RWPE2 (cell line): ENCODE results near the gene NYAP2.

Source experiments
- ATAC-seq: fragments of 200-7000 bp; cut with Tn5 transposase; 3 replicates; pipeline ENCODE4 v1.9.1; 2021; ENCODE audit warnings: low read depth
- DNase-seq: peaks from one replicate; pipeline ENCODE4 v3.0.0-alpha.2; 2020; ENCODE audit warnings: low spot score
- H3K27ac ChIP-seq: fragments of 450-650 bp; 2 replicates; pipeline ENCODE4 v1.5.1; 2017; ENCODE audit warnings: mild to moderate bottlenecking; ENCODE audit not compliant: poor library complexity, severe bottlenecking
- H3K27me3 ChIP-seq: fragments of 250-450 bp; sonication (Bioruptor Pico); 2 replicates; pipeline ENCODE4 v1.5.1; 2021; ENCODE audit warnings: mild to moderate bottlenecking, moderate library complexity; ENCODE audit not compliant: insufficient read depth, poor library complexity, severe bottlenecking
- H3K36me3 ChIP-seq: fragments of 250-450 bp; sonication (Bioruptor Pico); 2 replicates; pipeline ENCODE4 v1.5.1; 2020; ENCODE audit warnings: low read depth, mild to moderate bottlenecking, moderate library complexity
- H3K4me1 ChIP-seq: fragments of 250-450 bp; sonication (Bioruptor Pico); 2 replicates; pipeline ENCODE4 v1.5.1; 2021; ENCODE audit warnings: mild to moderate bottlenecking, moderate library complexity; ENCODE audit not compliant: insufficient read depth, poor library complexity, severe bottlenecking
- H3K4me3 ChIP-seq: fragments of 250-450 bp; sonication (Bioruptor Pico); 2 replicates; pipeline ENCODE4 v1.5.1; 2021; ENCODE audit warnings: mild to moderate bottlenecking, moderate library complexity; ENCODE audit not compliant: severe bottlenecking
- H3K9me3 ChIP-seq: fragments of 250-450 bp; sonication (Bioruptor Pico); 2 replicates; pipeline ENCODE4 v1.5.1; 2021; ENCODE audit warnings: mild to moderate bottlenecking, moderate library complexity; ENCODE audit not compliant: severe bottlenecking
- CTCF ChIP-seq: fragments of 450-650 bp; IDR thresholded peaks from one replicate; pipeline ENCODE4 v1.5.1; 2017; ENCODE audit warnings: mild to moderate bottlenecking, moderate library complexity; ENCODE audit not compliant: poor library complexity, severe bottlenecking

Gene NYAP2

GRCh38 chr2:225422145-225422544 is 22.6 kb downstream of the NYAP2 start:
- Histone ChIP-seq H3K27ac (no peak overlapping the region), H3K36me3 (no peaks in the 10 kb centered on the region), H3K4me1 (no peaks in the 10 kb centered on the region), H3K4me3 (no peak overlapping the region), H3K27me3 (peaks cover 12% of the 10 kb centered on the region), H3K9me3 (no peaks in the 10 kb centered on the region)
- no peak for DNase-seq
- TF ChIP-seq CTCF, result no peak
- no peak for ATAC-seq

DNA sequence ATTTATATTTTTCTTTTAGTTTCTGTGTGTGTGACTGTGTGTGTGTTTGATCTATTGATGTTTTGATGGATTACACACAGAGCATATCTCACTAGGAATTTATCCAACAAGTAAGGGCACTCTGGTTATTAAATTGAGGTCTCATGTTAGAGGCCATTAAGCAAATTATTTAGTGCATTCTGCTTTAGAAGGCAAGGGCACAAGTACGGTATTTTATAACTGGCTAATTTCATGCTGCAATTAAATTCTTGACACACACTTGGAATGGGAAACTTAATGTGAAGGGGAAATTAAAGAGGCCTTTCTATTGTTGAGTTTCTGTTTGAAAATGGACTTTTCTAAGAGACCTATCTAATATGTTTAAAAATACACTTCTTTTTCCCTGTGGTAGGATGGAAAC is 25.8 kb downstream of the NYAP2 start:
- no peak for DNase-seq
- no peaks in the 10 kb centered on the region for H3K9me3 ChIP-seq
- no peak overlapping the region for H3K27ac ChIP-seq
- no peaks in the 10 kb centered on the region for H3K4me1 ChIP-seq
- H3K4me3 ChIP-seq, result no peak overlapping the region
- H3K27me3 ChIP-seq, result peaks cover 6% of the 10 kb centered on the region
- no peaks in the 10 kb centered on the region for H3K36me3 ChIP-seq
- no peak for TF ChIP-seq CTCF
- ATAC-seq, result no peak

GRCh38 chr2:225428360-225428759 is 28.9 kb downstream of the NYAP2 start:
- Histone ChIP-seq H3K36me3 (no peaks in the 10 kb centered on the region), H3K9me3 (no peaks in the 10 kb centered on the region), H3K27me3 (peaks cover 6% of the 10 kb centered on the region), H3K4me3 (no peak overlapping the region), H3K27ac (no peak overlapping the region), H3K4me1 (no peaks in the 10 kb centered on the region)
- no peak for TF ChIP-seq CTCF
- DNase-seq, result no peak
- no peak for ATAC-seq

DNA sequence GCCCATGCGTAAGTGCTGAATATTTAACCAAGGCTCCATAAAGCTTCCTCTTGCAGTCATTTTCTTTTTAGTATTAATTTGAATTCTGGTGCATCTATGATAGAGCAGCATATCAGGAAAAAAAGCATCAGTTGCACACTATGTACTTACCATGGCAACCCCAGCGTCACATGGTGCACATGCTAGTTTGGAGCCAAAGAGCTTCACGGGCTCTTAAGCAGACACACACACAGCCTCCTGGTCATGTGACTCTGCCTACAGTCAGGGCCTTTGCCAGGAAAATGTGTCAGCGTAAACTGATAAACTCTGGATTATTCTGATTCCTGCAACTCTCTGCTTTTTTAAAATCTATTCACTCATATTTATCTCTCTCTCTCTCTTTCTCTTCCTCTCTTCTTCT is 30.2 kb downstream of the NYAP2 start:
- peaks cover 6% of the 10 kb centered on the region for H3K27me3 ChIP-seq
- H3K4me1 ChIP-seq, result no peaks in the 10 kb centered on the region
- ATAC-seq (no peak; the same call in 2 of the 3 replicates), DNase-seq (no peak)
- H3K9me3 ChIP-seq, result no peaks in the 10 kb centered on the region
- H3K27ac ChIP-seq, result no peak overlapping the region
- no peak overlapping the region for H3K4me3 ChIP-seq
- H3K36me3 ChIP-seq, result no peaks in the 10 kb centered on the region
- no peak for TF ChIP-seq CTCF

GRCh38 chr2:225431105-225431863 is 31.8 kb downstream of the NYAP2 start:
- H3K4me1 ChIP-seq, result no peaks in the 10 kb centered on the region
- H3K27me3 ChIP-seq, result no peaks in the 10 kb centered on the region
- no peak for ATAC-seq
- no peak for TF ChIP-seq CTCF
- H3K4me3 ChIP-seq, result no peak overlapping the region
- H3K36me3 ChIP-seq, result no peaks in the 10 kb centered on the region
- no peaks in the 10 kb centered on the region for H3K9me3 ChIP-seq
- no peak for DNase-seq
- H3K27ac ChIP-seq, result no peak overlapping the region
